CD4-positive, alpha-beta memory T cell (primary cell): Measurements from ENCODE around the gene GALNS. TPM values are rescaled to one million over a fixed set of nuclear protein-coding genes. Genes with fewer than 3 reads are reported as not detected.
A peak's percentile ranks its signal among the peaks of the same experiment; 100 is the strongest.

Experiments used
- CTCF ChIA-PET: fragments of 350-600 bp; sonication (Branson Sonifier 250); formaldehyde crosslinking; loops from one replicate; lab custom pipeline; 2021; ENCODE audit warnings: inconsistent platforms; ENCODE audit not compliant: partially characterized antibody; lab: Charles Lee
- POLR2A ChIA-PET: fragments of 350-600 bp; sonication (Branson Sonifier 250); formaldehyde crosslinking; loops from one replicate; lab custom pipeline; 2021; ENCODE audit not compliant: partially characterized antibody; lab: Charles Lee
- DNase-seq, 5 donors: peaks; one replicate each; pipeline versions ENCODE4 v3.0.0 to v3.0.0-alpha.2; 2020 to 2022; ENCODE audit warnings: mixed read lengths in 1 of 5
- H3K27ac ChIP-seq: one replicate; pipeline ENCODE4 v1.7.0; 2013; ENCODE audit warnings: low read depth, low read length
- H3K27me3 ChIP-seq: 2 replicates; pipeline ENCODE4 v1.7.0; 2013; ENCODE audit warnings: mild to moderate bottlenecking, low read length, moderate library complexity; ENCODE audit not compliant: insufficient read depth
- H3K36me3 ChIP-seq: 2 replicates; pipeline ENCODE4 v1.7.0; 2013; ENCODE audit warnings: mild to moderate bottlenecking, low read length, moderate library complexity; ENCODE audit not compliant: insufficient read depth
- H3K4me1 ChIP-seq: 2 replicates; pipeline ENCODE4 v1.7.0; 2013; ENCODE audit warnings: mild to moderate bottlenecking, low read length, moderate library complexity; ENCODE audit not compliant: insufficient read depth
- H3K4me3 ChIP-seq, 2 donors: one replicate each; pipeline ENCODE4 v1.7.0; 2013; ENCODE audit warnings: low read length in 2 of 2, mild to moderate bottlenecking in 1 of 2
- H3K9me3 ChIP-seq, 2 donors: one replicate each; pipeline ENCODE4 v1.7.0; 2013; ENCODE audit warnings: low read length in 2 of 2, control low read depth in 1 of 2; ENCODE audit not compliant: control insufficient read depth in 1 of 2
- H3K27ac Mint-ChIP-seq, 7 donors: one replicate each; pipeline ENCODE4 v1.8.0; 2020 to 2021; ENCODE audit warnings: mixed read lengths in 7 of 7, mild to moderate bottlenecking in 6 of 7, inconsistent platforms in 3 of 7, moderate library complexity in 3 of 7
- H3K27me3 Mint-ChIP-seq, 2 donors: one replicate each; pipeline ENCODE4 v1.8.0; 2020 to 2021; ENCODE audit warnings: mixed read lengths in 2 of 2
- H3K36me3 Mint-ChIP-seq, 2 donors: one replicate each; pipeline ENCODE4 v1.8.0; 2020 to 2021; ENCODE audit warnings: mixed read lengths in 2 of 2, inconsistent platforms in 1 of 2, mild to moderate bottlenecking in 1 of 2
- H3K4me1 Mint-ChIP-seq, 4 donors: one replicate each; pipeline ENCODE4 v1.8.0; 2020 to 2021; ENCODE audit warnings: mixed read lengths in 4 of 4, mild to moderate bottlenecking in 1 of 4
- H3K4me3 Mint-ChIP-seq, 8 donors: one replicate each; pipeline ENCODE4 v1.8.0; 2020 to 2021; ENCODE audit warnings: mixed read lengths in 8 of 8, mild to moderate bottlenecking in 7 of 8, moderate library complexity in 6 of 8, inconsistent platforms in 3 of 8
- H3K9me3 Mint-ChIP-seq, 8 donors: one replicate each; pipeline ENCODE4 v1.8.0; 2020 to 2021; ENCODE audit warnings: mixed read lengths in 8 of 8, mild to moderate bottlenecking in 5 of 8, inconsistent platforms in 3 of 8, moderate library complexity in 1 of 8
- intact Hi-C: fragments of 100-400 bp; cut with micrococcal nuclease; formaldehyde crosslinking; loops from one replicate; pipeline ENCODE4 v1.15.1; 2023
- polyA plus RNA-seq, 2 donors: library from polyadenylated mRNA; unstranded; fragments of 300-500 nt; fragmentation: Illumina TruSeq; gene quantifications; one replicate each; pipeline ENCODE4 v1.2.3, GENCODE V29; 2021
- total RNA-seq, 2 experiments: library from RNA; stranded (reverse); gene quantifications; one replicate each; pipeline ENCODE4 v1.2.3, GENCODE V29; 2021

GALNS gene
- total and polyA plus RNA-seq, 4 experiments from 2014 or later = 5.6 to 65.7 (median 33.7) TPM

DNA sequence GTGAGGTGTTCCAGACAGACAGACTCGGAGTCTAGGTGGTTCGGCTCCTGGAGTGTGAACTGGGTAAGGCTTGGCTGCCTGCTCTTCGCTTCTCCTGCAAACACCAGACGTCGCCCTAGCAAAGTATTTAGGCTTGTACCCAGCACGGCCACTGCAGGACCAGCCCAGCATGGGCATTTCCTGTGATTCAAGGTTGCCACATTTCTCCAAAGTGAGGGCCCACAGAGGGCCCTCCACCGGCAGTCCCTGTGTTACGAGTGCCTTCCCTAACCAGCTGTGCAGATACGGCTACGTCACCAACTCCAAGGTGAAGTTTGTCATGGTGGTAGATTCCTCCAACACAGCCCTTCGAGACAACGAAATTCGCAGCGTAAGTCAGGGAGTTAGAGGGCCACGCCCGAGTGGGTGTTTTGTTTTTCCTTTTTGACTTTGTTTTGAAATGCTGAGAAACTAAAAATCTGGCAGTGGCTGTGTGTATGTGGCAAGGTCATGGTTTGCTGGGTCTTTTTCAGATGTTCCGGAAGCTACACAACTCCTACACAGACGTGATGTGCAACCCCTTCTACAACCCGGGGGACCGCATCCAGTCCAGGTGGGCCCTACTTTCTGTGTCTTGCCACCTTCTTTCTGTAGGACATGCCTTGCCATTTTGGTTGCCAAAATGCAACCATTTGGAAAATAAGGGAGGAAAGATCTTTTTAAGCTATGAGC is 2.8 kb upstream of the GALNS start:
- H3K9me3 ChIP-seq = no peaks in the 10 kb centered on the region
- H3K27ac ChIP-seq = no peak overlapping the region
- peaks cover 27% of the 10 kb centered on the region for H3K4me1 ChIP-seq
- H3K4me3 Mint-ChIP-seq = peak overlapping the region in 1 of 8 donors; percentile 9
- CTCF ChIA-PET = interaction anchor here (0.9 to 2.9 kb wide), 4 partner anchors 44 to 358 kb away, joined by 3 to 40 read pairs (median 10); partner anchors contain the start of gene ZNF778
- H3K9me3 Mint-ChIP-seq = peaks cover 0 to 2% (median 0%) of the 10 kb centered on the region in 8 donors
- POLR2A ChIA-PET = interaction anchor here (2.9 to 4.6 kb wide), 2 partner anchors 48 to 358 kb away, joined by 29 to 53 read pairs; partner anchors contain the start of genes APRT and ZNF778
- H3K27ac Mint-ChIP-seq = peak overlapping the region in 1 of 7 donors; percentile 32
- peaks cover 8 to 37% of the 10 kb centered on the region in 2 donors for H3K36me3 Mint-ChIP-seq
- no peak overlapping the region for H3K4me3 ChIP-seq
- H3K36me3 ChIP-seq = peaks cover 33% of the 10 kb centered on the region
- H3K4me1 Mint-ChIP-seq = peaks cover 15 to 41% (median 25%) of the 10 kb centered on the region in 4 donors
- DNase-seq = no peak
- peaks cover 0 to 2% of the 10 kb centered on the region in 2 donors for H3K27me3 Mint-ChIP-seq
- intact Hi-C loops = loop anchor here (5.0 kb wide), 2 partner anchors 227 to 402 kb away; no protein-coding TSS in a partner anchor
- no peaks in the 10 kb centered on the region for H3K27me3 ChIP-seq

DNA sequence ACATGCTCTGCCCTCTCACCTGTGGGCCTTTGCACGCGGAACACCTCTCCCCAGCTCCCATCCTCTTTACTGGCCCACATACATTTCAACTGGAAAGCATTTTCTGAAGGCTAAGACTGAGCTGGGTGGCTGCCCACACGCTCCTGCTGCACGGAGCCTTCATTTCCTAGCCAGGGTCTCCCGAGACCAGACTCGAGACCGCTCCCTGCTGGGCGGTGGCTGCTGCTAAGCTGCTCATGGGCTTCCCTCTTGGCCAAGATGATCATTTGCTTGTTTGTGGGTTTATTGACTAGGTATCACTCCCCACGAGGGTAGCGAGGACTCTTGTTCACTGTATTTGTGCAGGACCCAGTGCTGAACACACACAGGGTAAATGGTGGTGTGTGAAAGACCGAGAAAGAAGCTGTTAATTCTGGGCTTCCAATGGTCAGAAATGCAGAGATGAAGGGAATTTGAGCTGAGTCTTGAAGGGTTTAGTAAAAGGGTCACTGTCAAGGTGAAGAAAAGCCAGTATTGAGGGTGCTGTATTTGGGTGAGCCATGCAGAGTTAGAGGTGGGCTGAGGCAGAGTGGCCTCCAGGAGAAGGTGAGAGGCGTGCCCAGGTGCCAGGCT is 1.1 kb upstream of the GALNS start:
- peak; percentile 67 to 81 (median 70) for DNase-seq
- Histone ChIP-seq H3K27ac (peak overlapping the region; percentile 76), H3K4me3 (peak overlapping the region; percentile 67 to 93), H3K4me1 (peaks cover 27% of the 10 kb centered on the region), H3K9me3 (no peaks in the 10 kb centered on the region), H3K36me3 (peaks cover 32% of the 10 kb centered on the region), H3K27me3 (no peaks in the 10 kb centered on the region)
- ChIA-PET CTCF (interaction anchor here (0.7 to 2.9 kb wide), 22 partner anchors 9 to 359 kb away, joined by 3 to 40 read pairs (median 5); partner anchors contain the start of genes APRT, PABPN1L and ZNF778), POLR2A (interaction anchor here (0.7 to 4.6 kb wide), 27 partner anchors 8 to 359 kb away, joined by 3 to 53 read pairs (median 5); partner anchors contain the start of genes APRT, CDH15, PABPN1L and ZC3H18)
- H3K27ac Mint-ChIP-seq = peak overlapping the region; percentile 95 to 99 (median 97)
- intact Hi-C loops = loop anchor here (1.0 to 5.0 kb wide), 9 partner anchors 46 to 401 kb away; partner anchors contain the start of genes CDH15, MVD and ZNF778
- peaks cover 8 to 37% of the 10 kb centered on the region in 2 donors for H3K36me3 Mint-ChIP-seq
- H3K9me3 Mint-ChIP-seq = peaks cover 0 to 2% (median 0%) of the 10 kb centered on the region in 8 donors
- H3K4me3 Mint-ChIP-seq = peak overlapping the region; percentile 94 to 100 (median 97)
- peaks cover 0 to 2% of the 10 kb centered on the region in 2 donors for H3K27me3 Mint-ChIP-seq
- H3K4me1 Mint-ChIP-seq = peaks cover 15 to 43% (median 25%) of the 10 kb centered on the region in 4 donors

GRCh38 chr16:88856122-88856827 is 472 bp downstream of the GALNS start:
- Histone ChIP-seq H3K27me3 (no peaks in the 10 kb centered on the region), H3K4me3 (peak overlapping the region in 1 of 2 donors; percentile 67), H3K4me1 (peaks cover 27% of the 10 kb centered on the region), H3K36me3 (peaks cover 18% of the 10 kb centered on the region), H3K9me3 (no peaks in the 10 kb centered on the region), H3K27ac (peak overlapping the region; percentile 76)
- peaks cover 0 to 2% (median 0%) of the 10 kb centered on the region in 8 donors for H3K9me3 Mint-ChIP-seq
- H3K4me1 Mint-ChIP-seq = peaks cover 18 to 43% (median 28%) of the 10 kb centered on the region in 4 donors
- peaks cover 5 to 35% of the 10 kb centered on the region in 2 donors for H3K36me3 Mint-ChIP-seq
- peak in 4 of 5 donors; percentile 13 to 58 (median 20) for DNase-seq
- H3K27me3 Mint-ChIP-seq = peaks cover 0 to 2% of the 10 kb centered on the region in 2 donors
- ChIA-PET POLR2A (interaction anchor here (0.8 to 4.6 kb wide), 29 partner anchors 9 to 840 kb away, joined by 3 to 53 read pairs (median 4); partner anchors contain the start of genes APRT, CDH15, PIEZO1 and ZC3H18), CTCF (interaction anchor here (1.7 to 2.9 kb wide), 7 partner anchors 41 to 296 kb away, joined by 3 to 40 read pairs (median 13); partner anchors contain the start of gene APRT)
- intact Hi-C loops = loop anchor here (5.0 kb wide), 2 partner anchors 224 to 399 kb away; no protein-coding TSS in a partner anchor
- H3K27ac Mint-ChIP-seq = peak overlapping the region in 6 of 7 donors; percentile 48 to 98 (median 90)
- H3K4me3 Mint-ChIP-seq = peak overlapping the region; percentile 64 to 100 (median 81)

DNA sequence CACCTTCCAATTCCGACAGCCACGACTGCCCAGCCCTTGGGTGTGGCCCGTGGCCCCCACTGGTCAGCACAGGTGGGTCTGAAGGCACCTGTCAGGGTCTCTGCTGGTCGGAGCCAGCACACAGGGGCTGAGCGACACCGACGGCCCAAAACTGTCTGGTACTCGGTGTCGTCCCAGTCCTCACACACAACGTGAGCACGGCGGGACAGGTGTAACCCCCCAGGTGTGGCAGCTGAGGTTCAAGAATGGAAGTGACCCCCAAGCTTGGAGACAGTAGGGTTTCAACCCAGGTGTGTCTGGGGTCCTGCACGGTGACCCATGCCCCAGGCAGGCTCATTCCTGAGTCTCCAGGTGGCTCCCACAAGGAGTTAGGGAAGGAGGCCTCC is 1.0 kb downstream of the GALNS start:
- Mint-ChIP-seq H3K36me3 (peaks cover under 1 to 30% of the 10 kb centered on the region in 2 donors), H3K27ac (peak overlapping the region in 5 of 7 donors; percentile 77 to 90 (median 89)), H3K4me3 (peak overlapping the region; percentile 69 to 88 (median 78)), H3K9me3 (peaks cover 0 to 2% (median 0%) of the 10 kb centered on the region in 8 donors), H3K27me3 (peaks cover 0 to 2% of the 10 kb centered on the region in 2 donors), H3K4me1 (peaks cover 18 to 43% (median 28%) of the 10 kb centered on the region in 4 donors)
- H3K4me1 ChIP-seq = peaks cover 27% of the 10 kb centered on the region
- intact Hi-C loops = loop anchor here (5.0 kb wide), 2 partner anchors 223 to 398 kb away; no protein-coding TSS in a partner anchor
- ChIA-PET CTCF (no interaction called here), POLR2A (interaction anchor here (1.2 to 4.6 kb wide), 4 partner anchors 9 to 174 kb away, joined by 3 to 53 read pairs (median 6); partner anchors contain the start of gene APRT)
- peak overlapping the region; percentile 31 for H3K27ac ChIP-seq
- peaks cover 13% of the 10 kb centered on the region for H3K36me3 ChIP-seq
- H3K27me3 ChIP-seq = no peaks in the 10 kb centered on the region
- H3K4me3 ChIP-seq = no peak overlapping the region
- DNase-seq = peak in 1 of 5 donors; percentile 51
- no peaks in the 10 kb centered on the region for H3K9me3 ChIP-seq

DNA sequence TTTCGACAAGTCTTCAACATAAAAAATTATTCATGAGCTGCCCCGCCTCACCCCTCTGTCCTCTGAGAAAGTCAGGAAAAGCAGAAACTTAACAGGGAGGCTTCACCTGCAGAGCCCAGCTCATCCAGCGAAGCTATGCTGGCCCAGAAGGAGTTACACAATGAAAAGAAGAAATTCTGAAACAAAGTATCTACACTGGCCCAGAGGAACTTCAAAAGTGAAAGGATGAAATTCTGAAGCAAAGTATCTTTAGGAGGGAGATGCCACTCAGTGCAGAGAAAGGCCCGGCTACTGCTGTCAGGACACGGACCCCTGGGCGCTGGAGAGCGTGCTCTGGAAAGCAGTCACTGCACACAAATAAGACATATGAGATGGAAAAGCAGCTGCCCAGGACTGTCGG is 1.6 kb downstream of the GALNS start:
- ChIA-PET CTCF (no interaction called here), POLR2A (interaction anchor here (1.2 to 4.6 kb wide), 5 partner anchors 9 to 173 kb away, joined by 3 to 53 read pairs (median 4); partner anchors contain the start of gene APRT)
- no peaks in the 10 kb centered on the region for H3K9me3 ChIP-seq
- DNase-seq = no peak
- H3K27me3 Mint-ChIP-seq = peaks cover 0 to 2% of the 10 kb centered on the region in 2 donors
- intact Hi-C loops = loop anchor here (5.0 kb wide), 2 partner anchors 223 to 398 kb away; no protein-coding TSS in a partner anchor
- peak overlapping the region; percentile 38 to 89 (median 79) for H3K27ac Mint-ChIP-seq
- peaks cover 18 to 43% (median 28%) of the 10 kb centered on the region in 4 donors for H3K4me1 Mint-ChIP-seq
- no peaks in the 10 kb centered on the region for H3K27me3 ChIP-seq
- no peak overlapping the region for H3K4me3 ChIP-seq
- no peak overlapping the region for H3K27ac ChIP-seq
- peaks cover 0 to 27% of the 10 kb centered on the region in 2 donors for H3K36me3 Mint-ChIP-seq
- H3K4me3 Mint-ChIP-seq = peak overlapping the region; percentile 38 to 88 (median 74)
- peaks cover 0 to 2% (median 0%) of the 10 kb centered on the region in 8 donors for H3K9me3 Mint-ChIP-seq
- peaks cover 8% of the 10 kb centered on the region for H3K36me3 ChIP-seq
- H3K4me1 ChIP-seq = peaks cover 27% of the 10 kb centered on the region
